Activated CD8-positive, alpha-beta T cell treated with anti-CD3 and anti-CD28 coated beads for 36 hours (primary cell): ENCODE measurements around the gene ASB11. TPM values are rescaled to one million over a fixed set of nuclear protein-coding genes. Genes with fewer than 3 reads are reported as not detected.

Experiments used
- ATAC-seq: fragments of 200-7000 bp; cut with Tn5 transposase; one replicate; pipeline ENCODE4 v1.10.0; 2021; ENCODE audit warnings: mild to moderate bottlenecking, moderate library complexity
- CTCF ChIA-PET: fragments of 350-600 bp; sonication (Branson Sonifier 250); formaldehyde crosslinking; loops from one replicate; lab custom pipeline; 2021; ENCODE audit warnings: antibody characterized with exemption; lab: Charles Lee
- POLR2A ChIA-PET: fragments of 350-600 bp; sonication (Branson Sonifier 250); formaldehyde crosslinking; loops from one replicate; lab custom pipeline; 2021; ENCODE audit warnings: antibody characterized with exemption; lab: Charles Lee
- DNase-seq: peaks from one replicate; pipeline ENCODE4 v3.0.0-alpha.2; 2020
- H3K27ac Mint-ChIP-seq: one replicate; pipeline ENCODE4 v1.8.0; 2021; ENCODE audit warnings: mild to moderate bottlenecking, mixed read lengths
- H3K27me3 Mint-ChIP-seq: one replicate; pipeline ENCODE4 v1.8.0; 2021; ENCODE audit warnings: mixed read lengths
- H3K36me3 Mint-ChIP-seq: one replicate; pipeline ENCODE4 v1.8.0; 2021; ENCODE audit warnings: low read depth, mixed read lengths
- H3K4me1 Mint-ChIP-seq: one replicate; pipeline ENCODE4 v1.8.0; 2021; ENCODE audit warnings: low read depth, mixed read lengths
- H3K4me3 Mint-ChIP-seq: one replicate; pipeline ENCODE4 v1.8.0; 2021; ENCODE audit warnings: mild to moderate bottlenecking, moderate library complexity, mixed read lengths
- H3K9me3 Mint-ChIP-seq: one replicate; pipeline ENCODE4 v1.8.0; 2021; ENCODE audit warnings: mixed read lengths
- CTCF ChIP-seq: fragments of 200-600 bp; IDR thresholded peaks from one replicate; pipeline ENCODE4 v1.8.0; 2022; ENCODE audit warnings: antibody characterized with exemption, mild to moderate bottlenecking
- intact Hi-C: fragments of 100-400 bp; cut with micrococcal nuclease; formaldehyde crosslinking; loops from one replicate; pipeline ENCODE4 v1.10.0; 2022
- total RNA-seq, 2 experiments: library from RNA; stranded (reverse); gene quantifications; one replicate each; pipeline ENCODE4 v1.2.3, GENCODE V29; 2021

Gene ASB11
- total RNA-seq, 2 experiments from 2014 or later: not detected

GRCh38 chrX:15322472-15322871, 7.0 kb upstream of the ASB11 start:
- DNase-seq (no peak), ATAC-seq (no peak)
- Mint-ChIP-seq H3K27ac (no peak overlapping the region), H3K9me3 (no peaks in the 10 kb centered on the region), H3K4me1 (no peaks in the 10 kb centered on the region), H3K4me3 (no peak overlapping the region), H3K36me3 (peaks cover 25% of the 10 kb centered on the region), H3K27me3 (no peaks in the 10 kb centered on the region)
- ChIA-PET CTCF (no interaction called here), POLR2A (no interaction called here)
- no peak for TF ChIP-seq CTCF
- intact Hi-C loops: no loop called here

GRCh38 chrX:15322072-15322471, 6.6 kb upstream of the ASB11 start:
- DNase-seq (no peak), ATAC-seq (no peak)
- CTCF ChIA-PET: no interaction called here
- H3K4me1 Mint-ChIP-seq: no peaks in the 10 kb centered on the region
- no peaks in the 10 kb centered on the region for H3K9me3 Mint-ChIP-seq
- POLR2A ChIA-PET: no interaction called here
- TF ChIP-seq CTCF: no peak
- intact Hi-C loops: no loop called here
- H3K4me3 Mint-ChIP-seq: no peak overlapping the region
- H3K27ac Mint-ChIP-seq: no peak overlapping the region
- H3K27me3 Mint-ChIP-seq: no peaks in the 10 kb centered on the region
- H3K36me3 Mint-ChIP-seq: peaks cover 25% of the 10 kb centered on the region

- no peak for DNase-seq
- no peak for ATAC-seq
Observed at GRCh38 chrX:15321447-15321846, 6.0 kb upstream of the ASB11 start.

GRCh38 chrX:15320297-15320696, 4.9 kb upstream of the ASB11 start:
- H3K9me3 Mint-ChIP-seq: no peaks in the 10 kb centered on the region
- DNase-seq: no peak
- POLR2A ChIA-PET: no interaction called here
- no peaks in the 10 kb centered on the region for H3K27me3 Mint-ChIP-seq
- intact Hi-C loops: no loop called here
- no peak for ATAC-seq
- no peak overlapping the region for H3K4me3 Mint-ChIP-seq
- no peak for TF ChIP-seq CTCF
- H3K36me3 Mint-ChIP-seq: peaks cover 25% of the 10 kb centered on the region
- no peaks in the 10 kb centered on the region for H3K4me1 Mint-ChIP-seq
- H3K27ac Mint-ChIP-seq: no peak overlapping the region
- CTCF ChIA-PET: no interaction called here

More at GRCh38 chrX:15321447-15321846, 6.0 kb upstream of the ASB11 start:
- Mint-ChIP-seq H3K9me3 (no peaks in the 10 kb centered on the region), H3K4me1 (no peaks in the 10 kb centered on the region), H3K27me3 (no peaks in the 10 kb centered on the region), H3K36me3 (peaks cover 25% of the 10 kb centered on the region), H3K4me3 (no peak overlapping the region), H3K27ac (no peak overlapping the region)
- intact Hi-C loops: no loop called here
- POLR2A ChIA-PET: no interaction called here
- CTCF ChIA-PET: no interaction called here
- TF ChIP-seq CTCF: no peak

GRCh38 chrX:15319075-15319474, 3.6 kb upstream of the ASB11 start:
- Mint-ChIP-seq H3K4me3 (no peak overlapping the region), H3K36me3 (peaks cover 18% of the 10 kb centered on the region), H3K4me1 (no peaks in the 10 kb centered on the region), H3K27ac (no peak overlapping the region), H3K9me3 (no peaks in the 10 kb centered on the region), H3K27me3 (no peaks in the 10 kb centered on the region)
- ATAC-seq: no peak
- ChIA-PET POLR2A (no interaction called here), CTCF (no interaction called here)
- no peak for DNase-seq
- intact Hi-C loops: no loop called here
- TF ChIP-seq CTCF: no peak
